ENCODE data around the gene RMDN2.

DNA sequence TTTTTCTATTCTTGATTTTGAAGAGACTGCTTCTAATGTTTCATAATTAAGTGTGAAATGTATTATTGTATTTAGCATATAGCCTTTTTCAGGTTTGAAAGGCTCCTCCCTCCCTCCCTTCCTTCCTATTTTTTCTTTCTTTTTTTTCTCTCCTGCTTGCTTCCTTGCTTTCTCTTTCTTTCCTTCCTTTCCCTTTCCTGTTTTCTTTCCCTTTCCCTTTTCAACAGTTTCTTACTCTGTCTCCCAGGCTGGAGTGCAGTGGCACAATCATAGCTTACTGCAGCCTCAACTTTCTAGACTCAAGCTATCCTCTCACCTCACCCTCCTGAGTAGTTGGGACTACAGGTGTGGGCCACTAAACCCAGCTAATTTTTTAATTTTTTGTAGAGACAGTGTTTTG lies 44.6 kb downstream of the RMDN2 start:
- no peak for TF ChIP-seq EZH2 (IDR thresholded peaks at IDR 0.05; ENCODE audit: low read depth)
- TF ChIP-seq, protein P1, sequence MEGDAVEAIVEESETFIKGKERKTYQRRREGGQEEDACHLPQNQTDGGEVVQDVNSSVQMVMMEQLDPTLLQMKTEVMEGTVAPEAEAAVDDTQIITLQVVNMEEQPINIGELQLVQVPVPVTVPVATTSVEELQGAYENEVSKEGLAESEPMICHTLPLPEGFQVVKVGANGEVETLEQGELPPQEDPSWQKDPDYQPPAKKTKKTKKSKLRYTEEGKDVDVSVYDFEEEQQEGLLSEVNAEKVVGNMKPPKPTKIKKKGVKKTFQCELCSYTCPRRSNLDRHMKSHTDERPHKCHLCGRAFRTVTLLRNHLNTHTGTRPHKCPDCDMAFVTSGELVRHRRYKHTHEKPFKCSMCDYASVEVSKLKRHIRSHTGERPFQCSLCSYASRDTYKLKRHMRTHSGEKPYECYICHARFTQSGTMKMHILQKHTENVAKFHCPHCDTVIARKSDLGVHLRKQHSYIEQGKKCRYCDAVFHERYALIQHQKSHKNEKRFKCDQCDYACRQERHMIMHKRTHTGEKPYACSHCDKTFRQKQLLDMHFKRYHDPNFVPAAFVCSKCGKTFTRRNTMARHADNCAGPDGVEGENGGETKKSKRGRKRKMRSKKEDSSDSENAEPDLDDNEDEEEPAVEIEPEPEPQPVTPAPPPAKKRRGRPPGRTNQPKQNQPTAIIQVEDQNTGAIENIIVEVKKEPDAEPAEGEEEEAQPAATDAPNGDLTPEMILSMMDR (conservative IDR thresholded peaks at IDR 0.05) = no peak
